HG03520 (cell line): ENCODE measurements around the gene RPL27.

ENCODE experiments used
- ATAC-seq: cut with Tn5 transposase; IDR thresholded peaks from one replicate; pipeline ENCODE4 v1.9.1; 2021; ENCODE audit warnings: mild to moderate bottlenecking, moderate library complexity; ENCODE audit not compliant: unreplicated experiment

RPL27 gene

DNA sequence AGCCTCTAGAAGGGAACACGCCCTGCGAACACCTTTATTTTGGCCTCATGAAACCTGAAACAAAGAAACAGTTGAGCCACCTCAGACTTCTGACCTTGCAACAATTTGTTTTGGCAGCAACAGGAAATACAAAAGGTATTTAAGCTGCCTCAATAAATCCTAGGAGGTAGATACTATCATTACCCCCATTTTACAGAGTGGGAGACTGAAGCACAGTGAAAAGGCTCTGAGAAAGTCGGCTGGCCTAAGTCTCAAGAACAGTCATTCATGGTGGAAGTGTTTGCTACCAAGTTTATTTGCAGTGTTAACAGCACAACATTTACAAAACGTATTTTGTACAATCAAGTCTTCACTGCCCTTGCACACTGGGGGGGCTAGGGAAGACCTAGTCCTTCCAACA is 45.8 kb downstream of the RPL27 start:
- ATAC-seq, result no peak

GRCh38 chr17:43051969-43052368 is 53.8 kb downstream of the RPL27 start:
- no peak for ATAC-seq
